ENCODE data around the gene ZXDA.
A peak's percentile ranks its signal among the peaks of the same experiment; 100 is the strongest.

ZXDA gene

GRCh38 chrX:57904176-57904880 is 5.9 kb downstream of the ZXDA start:
- Histone ChIP-seq H3K27ac (no peak overlapping the region), H3K4me3 (no peak overlapping the region)
- DNase-seq (ENCODE audit: low spot score): no peak
- TF ChIP-seq CTCF (IDR thresholded peaks at IDR 0.05): no peak

GRCh38 chrX:57902633-57903032 is 7.6 kb downstream of the ZXDA start:
- no peak overlapping the region for H3K27ac ChIP-seq
- DNase-seq (ENCODE audit: low spot score): no peak
- TF ChIP-seq CTCF (IDR thresholded peaks at IDR 0.05): no peak

GRCh38 chrX:57901466-57901865 is 8.8 kb downstream of the ZXDA start:
- DNase-seq (ENCODE audit: low spot score): no peak
- no peak overlapping the region for H3K4me3 ChIP-seq
- H3K27ac ChIP-seq: peak overlapping the region in 1 of 2 donors; percentile 43
- TF ChIP-seq CTCF (IDR thresholded peaks at IDR 0.05): no peak

More at GRCh38 chrX:57902633-57903032, 7.6 kb downstream of the ZXDA start:
- no peak overlapping the region for H3K4me3 ChIP-seq

GRCh38 chrX:57900975-57901374 is 9.3 kb downstream of the ZXDA start:
- no peak for DNase-seq (ENCODE audit: low spot score)
- no peak for TF ChIP-seq CTCF (IDR thresholded peaks at IDR 0.05)
- Histone ChIP-seq H3K4me3 (no peak overlapping the region), H3K27ac (peak overlapping the region in 1 of 2 donors; percentile 43)

DNA sequence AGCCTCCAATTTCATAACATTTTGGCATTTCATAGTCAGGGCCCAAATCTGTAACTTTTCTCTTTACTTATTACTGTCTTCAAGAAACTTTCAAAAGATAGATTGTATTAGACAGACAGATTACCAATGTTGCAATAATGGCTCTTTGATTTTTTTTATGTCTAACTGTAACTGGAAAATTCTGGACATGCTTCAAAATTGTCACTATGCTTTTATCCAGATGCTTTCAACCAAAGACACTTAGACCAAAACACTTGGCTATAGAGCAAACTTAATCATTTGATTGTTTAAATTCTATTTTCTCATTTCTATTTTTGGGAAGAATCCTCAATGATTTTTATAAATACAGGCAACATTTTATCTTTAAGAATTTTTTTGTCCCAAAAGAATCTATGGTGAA is 10.4 kb downstream of the ZXDA start:
- H3K27ac ChIP-seq: no peak overlapping the region
- TF ChIP-seq CTCF (IDR thresholded peaks at IDR 0.05): no peak

GRCh38 chrX:57899064-57899463 is 11.2 kb downstream of the ZXDA start:
- no peak for TF ChIP-seq CTCF (IDR thresholded peaks at IDR 0.05)
- Histone ChIP-seq H3K4me3 (no peak overlapping the region), H3K27ac (no peak overlapping the region)
- no peak for DNase-seq (ENCODE audit: low spot score)

More for the DNA sequence above, 10.4 kb downstream of the ZXDA start:
- DNase-seq (ENCODE audit: low spot score): no peak
- no peak overlapping the region for H3K4me3 ChIP-seq

DNA sequence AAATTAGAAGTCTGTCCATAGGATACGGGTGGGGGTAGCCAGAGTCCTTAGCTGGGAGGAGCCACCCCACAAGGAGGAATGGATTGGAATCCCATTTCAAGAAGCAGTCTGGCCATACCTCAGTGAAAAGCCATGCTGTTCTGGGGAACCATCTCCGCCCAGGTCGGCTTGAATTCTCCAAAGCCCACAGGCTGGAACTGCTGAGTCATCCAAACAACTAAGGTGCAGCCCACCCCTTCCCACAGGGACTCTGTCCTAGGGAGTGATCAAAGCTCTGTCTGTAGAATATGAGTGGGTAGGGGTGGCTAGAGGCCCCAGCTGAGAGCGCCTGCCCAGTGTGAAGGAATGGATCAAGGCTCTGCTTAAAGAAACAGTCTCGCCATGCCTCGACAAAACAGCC is 38.8 kb downstream of the ZXDA start:
- no peak overlapping the region for H3K4me3 ChIP-seq
- no peak for TF ChIP-seq CTCF (IDR thresholded peaks at IDR 0.05)
- H3K27ac ChIP-seq: no peak overlapping the region
- DNase-seq (ENCODE audit: low spot score): no peak

All from coronary artery (tissue), 2 donors.